Chondrocyte (in vitro differentiated cells): Measurements from ENCODE around the gene SLC16A6. TPM values are rescaled to one million over a fixed set of nuclear protein-coding genes. Genes with fewer than 3 reads are reported as not detected.
"Not testable (repeated sequence)": the region's sequence is repeated elsewhere in the genome, so short reads cannot be mapped to it uniquely, and the experiment has no call there.

Experiments
- DNase-seq: peaks from one replicate; pipeline ENCODE4 v3.0.0; 2021; ENCODE audit warnings: mixed read lengths, low spot score
- H3K27ac Mint-ChIP-seq: one replicate; pipeline ENCODE4 v1.8.0; 2021; ENCODE audit warnings: mild to moderate bottlenecking, moderate library complexity, mixed read lengths; ENCODE audit not compliant: unreplicated experiment
- H3K27me3 Mint-ChIP-seq: 2 replicates; pipeline ENCODE4 v1.8.0; 2021; ENCODE audit warnings: low read depth, mixed read lengths
- H3K36me3 Mint-ChIP-seq: 2 replicates; pipeline ENCODE4 v1.8.0; 2021; ENCODE audit warnings: low read depth, mixed read lengths
- H3K4me1 Mint-ChIP-seq: 2 replicates; pipeline ENCODE4 v1.8.0; 2021; ENCODE audit warnings: low read depth, mild to moderate bottlenecking, mixed read lengths
- H3K4me3 Mint-ChIP-seq: one replicate; pipeline ENCODE4 v1.8.0; 2021; ENCODE audit warnings: mild to moderate bottlenecking, moderate library complexity, mixed read lengths; ENCODE audit not compliant: unreplicated experiment
- H3K9me3 Mint-ChIP-seq: 2 replicates; pipeline ENCODE4 v1.8.0; 2021; ENCODE audit warnings: low read depth, mixed read lengths
- CTCF ChIP-seq: fragments of 200-600 bp; sonication (generic); IDR thresholded peaks from 2 replicates; pipeline ENCODE4 v1.5.0; 2021; ENCODE audit warnings: antibody characterized with exemption, mild to moderate bottlenecking, moderate library complexity
- total RNA-seq: library from RNA; stranded (reverse); gene quantifications from 3 replicates; pipeline ENCODE4 v1.2.1, GENCODE V29; 2021

The SLC16A6 gene
- total RNA-seq, 1 donor from 2014 or later: 0.15 TPM

GRCh38 chr17:68255731-68256538 lies 35.0 kb downstream of the SLC16A6 start:
- TF ChIP-seq CTCF: no peak
- no peak overlapping the region for H3K27ac Mint-ChIP-seq
- no peaks in the 10 kb centered on the region for H3K9me3 Mint-ChIP-seq
- H3K36me3 Mint-ChIP-seq: peaks cover 23% of the 10 kb centered on the region
- no peak for DNase-seq
- H3K4me1 Mint-ChIP-seq: peaks cover 18% of the 10 kb centered on the region
- no peaks in the 10 kb centered on the region for H3K27me3 Mint-ChIP-seq
- H3K4me3 Mint-ChIP-seq: no peak overlapping the region

GRCh38 chr17:68255151-68255550 lies 35.8 kb downstream of the SLC16A6 start:
- H3K27ac Mint-ChIP-seq: no peak overlapping the region
- H3K36me3 Mint-ChIP-seq: peaks cover 23% of the 10 kb centered on the region
- H3K4me3 Mint-ChIP-seq: no peak overlapping the region
- H3K4me1 Mint-ChIP-seq: peaks cover 18% of the 10 kb centered on the region
- no peaks in the 10 kb centered on the region for H3K9me3 Mint-ChIP-seq
- TF ChIP-seq CTCF: no peak
- DNase-seq: no peak
- no peaks in the 10 kb centered on the region for H3K27me3 Mint-ChIP-seq

- Mint-ChIP-seq H3K36me3 (peaks cover 23% of the 10 kb centered on the region), H3K4me1 (peaks cover 16% of the 10 kb centered on the region)
- H3K9me3 Mint-ChIP-seq, DNase-seq, H3K4me3 Mint-ChIP-seq, H3K27ac Mint-ChIP-seq, H3K27me3 Mint-ChIP-seq: not testable (repeated sequence)
These were observed 37.5 kb downstream of the SLC16A6 start for GRCh38 chr17:68253426-68253825.

- no peaks in the 10 kb centered on the region for H3K9me3 Mint-ChIP-seq
- DNase-seq: peak; percentile 7
- H3K27ac Mint-ChIP-seq: no peak overlapping the region
- H3K27me3 Mint-ChIP-seq: no peaks in the 10 kb centered on the region
- peak overlapping the region; percentile 94 for H3K4me3 Mint-ChIP-seq
- H3K4me1 Mint-ChIP-seq: peaks cover 18% of the 10 kb centered on the region
- H3K36me3 Mint-ChIP-seq: peaks cover 10% of the 10 kb centered on the region
- TF ChIP-seq CTCF: no peak
These were observed 41.6 kb downstream of the SLC16A6 start for GRCh38 chr17:68249354-68249765.

- no peak for DNase-seq
- peaks cover 6% of the 10 kb centered on the region for H3K36me3 Mint-ChIP-seq
- no peaks in the 10 kb centered on the region for H3K27me3 Mint-ChIP-seq
- peaks cover 18% of the 10 kb centered on the region for H3K4me1 Mint-ChIP-seq
- no peak for TF ChIP-seq CTCF
- H3K4me3 Mint-ChIP-seq: peak overlapping the region; percentile 94
- no peaks in the 10 kb centered on the region for H3K9me3 Mint-ChIP-seq
- H3K27ac Mint-ChIP-seq: peak overlapping the region; percentile 95
These were observed 42.0 kb downstream of the SLC16A6 start for GRCh38 chr17:68248891-68249290.
